CD8-positive, alpha-beta memory T cell (primary cell): ENCODE results near the gene RASSF7. TPM values are rescaled to one million over a fixed set of nuclear protein-coding genes. Genes with fewer than 3 reads are reported as not detected.

Source experiments
- CTCF ChIA-PET: fragments of 350-600 bp; sonication (Branson Sonifier 250); formaldehyde crosslinking; loops from one replicate; lab custom pipeline; 2021; ENCODE audit warnings: antibody characterized with exemption; lab: Charles Lee
- POLR2A ChIA-PET: fragments of 350-600 bp; sonication (Branson Sonifier 250); formaldehyde crosslinking; loops from one replicate; lab custom pipeline; 2021; ENCODE audit warnings: antibody characterized with exemption; lab: Charles Lee
- DNase-seq, 5 donors: peaks; one replicate each; pipeline versions ENCODE4 v3.0.0 to v3.0.0-alpha.2; 2020 to 2022; ENCODE audit warnings: mixed read lengths in 1 of 5
- H3K27ac ChIP-seq: one replicate; pipeline ENCODE4 v1.7.0; 2013; ENCODE audit warnings: low read depth, mild to moderate bottlenecking, low read length, moderate library complexity
- H3K27me3 ChIP-seq: 2 replicates; pipeline ENCODE4 v1.7.0; 2013; ENCODE audit warnings: low read length, mild to moderate bottlenecking; ENCODE audit not compliant: insufficient read depth, poor library complexity, severe bottlenecking
- H3K36me3 ChIP-seq: 2 replicates; pipeline ENCODE4 v1.7.0; 2013; ENCODE audit warnings: mild to moderate bottlenecking, low read length, moderate library complexity; ENCODE audit not compliant: insufficient read depth
- H3K4me1 ChIP-seq: 2 replicates; pipeline ENCODE4 v1.7.0; 2013; ENCODE audit warnings: mild to moderate bottlenecking, low read length, moderate library complexity; ENCODE audit not compliant: insufficient read depth
- H3K4me3 ChIP-seq: 2 replicates; pipeline ENCODE4 v1.7.0; 2013; ENCODE audit warnings: mild to moderate bottlenecking, low read length
- H3K9me3 ChIP-seq: 2 replicates; pipeline ENCODE4 v1.7.0; 2013; ENCODE audit warnings: mild to moderate bottlenecking, low read length
- H3K27ac Mint-ChIP-seq, 8 donors: one replicate each; pipeline ENCODE4 v1.8.0; 2020 to 2021; ENCODE audit warnings: mixed read lengths in 8 of 8, mild to moderate bottlenecking in 6 of 8, inconsistent platforms in 3 of 8, moderate library complexity in 3 of 8
- H3K27me3 Mint-ChIP-seq, 2 donors: one replicate each; pipeline ENCODE4 v1.8.0; 2020 to 2021; ENCODE audit warnings: mixed read lengths in 2 of 2, mild to moderate bottlenecking in 1 of 2, moderate library complexity in 1 of 2
- H3K36me3 Mint-ChIP-seq, 3 donors: one replicate each; pipeline ENCODE4 v1.8.0; 2020 to 2021; ENCODE audit warnings: mixed read lengths in 3 of 3, inconsistent platforms in 1 of 3, mild to moderate bottlenecking in 1 of 3
- H3K4me1 Mint-ChIP-seq, 3 donors: one replicate each; pipeline ENCODE4 v1.8.0; 2020 to 2021; ENCODE audit warnings: mixed read lengths in 3 of 3, inconsistent platforms in 1 of 3, mild to moderate bottlenecking in 1 of 3
- H3K4me3 Mint-ChIP-seq, 7 donors: one replicate each; pipeline ENCODE4 v1.8.0; 2020 to 2021; ENCODE audit warnings: mixed read lengths in 7 of 7, mild to moderate bottlenecking in 6 of 7, moderate library complexity in 4 of 7, inconsistent platforms in 2 of 7
- H3K9me3 Mint-ChIP-seq, 5 donors: one replicate each; pipeline ENCODE4 v1.8.0; 2020 to 2022; ENCODE audit warnings: mixed read lengths in 5 of 5, mild to moderate bottlenecking in 3 of 5, moderate library complexity in 2 of 5, inconsistent platforms in 1 of 5
- polyA plus RNA-seq: library from polyadenylated mRNA; unstranded; fragments of 300-500 nt; fragmentation: Illumina TruSeq; gene quantifications from one replicate; pipeline ENCODE4 v1.2.3, GENCODE V29; 2021
- total RNA-seq, 2 experiments: library from RNA; stranded (reverse); gene quantifications; one replicate each; pipeline ENCODE4 v1.2.3, GENCODE V29; 2021

RASSF7 gene
- total and polyA plus RNA-seq, 3 experiments from 2014 or later, result 20.4 to 39.7 (median 20.7) TPM

- ChIA-PET POLR2A (no interaction called here), CTCF (interaction anchor here (1.1 kb wide), 1 partner anchor 18 kb away, joined by 3 read pairs; no protein-coding TSS in a partner anchor)
- Mint-ChIP-seq H3K4me3 (no peak overlapping the region), H3K36me3 (peaks cover 0 to 16% (median 0%) of the 10 kb centered on the region in 3 donors), H3K27me3 (no peaks in the 10 kb centered on the region), H3K9me3 (no peaks in the 10 kb centered on the region), H3K27ac (no peak overlapping the region), H3K4me1 (peaks cover 0 to 7% (median 0%) of the 10 kb centered on the region in 3 donors)
- H3K4me3 ChIP-seq, result no peak overlapping the region
- no peaks in the 10 kb centered on the region for H3K36me3 ChIP-seq
- no peak for DNase-seq
- H3K27me3 ChIP-seq, result no peaks in the 10 kb centered on the region
- no peaks in the 10 kb centered on the region for H3K9me3 ChIP-seq
- no peak overlapping the region for H3K27ac ChIP-seq
- peaks cover 13% of the 10 kb centered on the region for H3K4me1 ChIP-seq
These were observed 30.9 kb upstream of the RASSF7 start for GRCh38 chr11:529728-530411.

- CTCF ChIA-PET, result interaction anchor here (1.3 kb wide), 1 partner anchor 10 kb away, joined by 4 read pairs; no protein-coding TSS in a partner anchor
- POLR2A ChIA-PET, result no interaction called here
- H3K4me1 Mint-ChIP-seq, result peaks cover 2 to 9% (median 2%) of the 10 kb centered on the region in 3 donors
- Histone ChIP-seq H3K27ac (no peak overlapping the region), H3K27me3 (no peaks in the 10 kb centered on the region), H3K36me3 (no peaks in the 10 kb centered on the region), H3K9me3 (no peaks in the 10 kb centered on the region), H3K4me3 (no peak overlapping the region), H3K4me1 (peaks cover 14% of the 10 kb centered on the region)
- DNase-seq, result no peak
- H3K36me3 Mint-ChIP-seq, result peaks cover 0 to 17% (median 0%) of the 10 kb centered on the region in 3 donors
- peak overlapping the region in 2 of 7 donors; percentile 49 to 58 for H3K4me3 Mint-ChIP-seq
- H3K27ac Mint-ChIP-seq, result no peak overlapping the region
- H3K9me3 Mint-ChIP-seq, result no peaks in the 10 kb centered on the region
- H3K27me3 Mint-ChIP-seq, result no peaks in the 10 kb centered on the region
These were observed 29.6 kb upstream of the RASSF7 start for GRCh38 chr11:530960-531831.

GRCh38 chr11:531919-532526 is 28.7 kb upstream of the RASSF7 start:
- peak overlapping the region in 3 of 7 donors; percentile 49 to 65 (median 58) for H3K4me3 Mint-ChIP-seq
- H3K27ac ChIP-seq, result no peak overlapping the region
- H3K9me3 ChIP-seq, result no peaks in the 10 kb centered on the region
- no peak for DNase-seq
- no peaks in the 10 kb centered on the region for H3K27me3 Mint-ChIP-seq
- ChIA-PET CTCF (interaction anchor here (1.3 kb wide), 1 partner anchor 11 kb away, joined by 4 read pairs; no protein-coding TSS in a partner anchor), POLR2A (interaction anchor here (1.4 kb wide), 1 partner anchor 194 kb away, joined by 3 read pairs; no protein-coding TSS in a partner anchor)
- no peaks in the 10 kb centered on the region for H3K9me3 Mint-ChIP-seq
- H3K36me3 Mint-ChIP-seq, result peaks cover 0 to 18% (median 0%) of the 10 kb centered on the region in 3 donors
- no peak overlapping the region for H3K4me3 ChIP-seq
- peaks cover 23% of the 10 kb centered on the region for H3K4me1 ChIP-seq
- no peaks in the 10 kb centered on the region for H3K36me3 ChIP-seq
- peaks cover 3 to 13% (median 5%) of the 10 kb centered on the region in 3 donors for H3K4me1 Mint-ChIP-seq
- no peak overlapping the region for H3K27ac Mint-ChIP-seq
- no peaks in the 10 kb centered on the region for H3K27me3 ChIP-seq

GRCh38 chr11:532527-532985 is 28.2 kb upstream of the RASSF7 start:
- POLR2A ChIA-PET, result interaction anchor here (1.4 kb wide), 1 partner anchor 194 kb away, joined by 3 read pairs; no protein-coding TSS in a partner anchor

GRCh38 chr11:532986-533585 is 27.7 kb upstream of the RASSF7 start:
- Histone ChIP-seq H3K9me3 (no peaks in the 10 kb centered on the region), H3K27ac (no peak overlapping the region), H3K27me3 (no peaks in the 10 kb centered on the region), H3K36me3 (no peaks in the 10 kb centered on the region), H3K4me3 (no peak overlapping the region), H3K4me1 (peaks cover 33% of the 10 kb centered on the region)
- Mint-ChIP-seq H3K27me3 (no peaks in the 10 kb centered on the region), H3K4me3 (peak overlapping the region in 1 of 7 donors; percentile 48), H3K4me1 (peaks cover 3 to 23% (median 9%) of the 10 kb centered on the region in 3 donors), H3K27ac (no peak overlapping the region), H3K9me3 (no peaks in the 10 kb centered on the region), H3K36me3 (peaks cover 0 to 18% (median 0%) of the 10 kb centered on the region in 3 donors)
- ChIA-PET CTCF (interaction anchor here (0.9 kb wide), 1 partner anchor 21 kb away, joined by 3 read pairs; no protein-coding TSS in a partner anchor), POLR2A (interaction anchor here (1.4 kb wide), 1 partner anchor 193 kb away, joined by 3 read pairs; no protein-coding TSS in a partner anchor)
- DNase-seq, result no peak

More at GRCh38 chr11:532527-532985, 28.2 kb upstream of the RASSF7 start:
- peaks cover 3 to 18% (median 5%) of the 10 kb centered on the region in 3 donors for H3K4me1 Mint-ChIP-seq
- Histone ChIP-seq H3K4me1 (peaks cover 28% of the 10 kb centered on the region), H3K27ac (no peak overlapping the region), H3K9me3 (no peaks in the 10 kb centered on the region), H3K36me3 (no peaks in the 10 kb centered on the region), H3K27me3 (no peaks in the 10 kb centered on the region), H3K4me3 (no peak overlapping the region)
- CTCF ChIA-PET, result interaction anchor here (1.3 kb wide), 1 partner anchor 11 kb away, joined by 4 read pairs; no protein-coding TSS in a partner anchor
- no peak overlapping the region for H3K27ac Mint-ChIP-seq
- H3K27me3 Mint-ChIP-seq, result no peaks in the 10 kb centered on the region
- H3K4me3 Mint-ChIP-seq, result peak overlapping the region in 2 of 7 donors; percentile 49 to 58
- DNase-seq, result no peak
- peaks cover 0 to 18% (median 0%) of the 10 kb centered on the region in 3 donors for H3K36me3 Mint-ChIP-seq
- no peaks in the 10 kb centered on the region for H3K9me3 Mint-ChIP-seq

GRCh38 chr11:533586-534395 is 27.0 kb upstream of the RASSF7 start:
- Histone ChIP-seq H3K36me3 (no peaks in the 10 kb centered on the region), H3K9me3 (no peaks in the 10 kb centered on the region), H3K4me1 (peaks cover 37% of the 10 kb centered on the region), H3K4me3 (peak overlapping the region; percentile 64), H3K27me3 (no peaks in the 10 kb centered on the region), H3K27ac (no peak overlapping the region)
- Mint-ChIP-seq H3K9me3 (no peaks in the 10 kb centered on the region), H3K36me3 (peaks cover 0 to 18% (median 0%) of the 10 kb centered on the region in 3 donors), H3K27me3 (peaks cover 0 to 4% of the 10 kb centered on the region in 2 donors), H3K27ac (peak overlapping the region in 1 of 8 donors; percentile 74), H3K4me1 (peaks cover 3 to 30% (median 11%) of the 10 kb centered on the region in 3 donors), H3K4me3 (peak overlapping the region in 5 of 7 donors; percentile 13 to 77 (median 64))
- DNase-seq, result no peak
- POLR2A ChIA-PET, result interaction anchor here (1.4 kb wide), 1 partner anchor 192 kb away, joined by 3 read pairs; no protein-coding TSS in a partner anchor
- CTCF ChIA-PET, result interaction anchor here (0.6 to 0.9 kb wide), 2 partner anchors 21 kb away, joined by 3 read pairs; no protein-coding TSS in a partner anchor
